IPS-20b (cell line): ENCODE results near the gene RGPD4.
"Not testable (repeated sequence)": the region's sequence is repeated elsewhere in the genome, so short reads cannot be mapped to it uniquely, and the experiment has no call there.

ENCODE experiments used
- H3K27ac ChIP-seq: one replicate; pipeline ENCODE4 v1.5.1; 2013; ENCODE audit warnings: low read length
- H3K27me3 ChIP-seq: 2 replicates; pipeline ENCODE4 v1.6.1; 2013; ENCODE audit warnings: mild to moderate bottlenecking, low read length, inconsistent platforms; ENCODE audit not compliant: insufficient read depth
- H3K36me3 ChIP-seq: 2 replicates; pipeline ENCODE4 v1.6.1; 2013; ENCODE audit warnings: low read depth, mild to moderate bottlenecking, inconsistent platforms, low read length, moderate library complexity; ENCODE audit not compliant: insufficient read depth
- H3K4me1 ChIP-seq: 2 replicates; pipeline ENCODE4 v1.6.1; 2013; ENCODE audit warnings: mild to moderate bottlenecking, control low read depth, inconsistent platforms, low read length, moderate library complexity; ENCODE audit not compliant: insufficient read depth
- H3K4me3 ChIP-seq: 2 replicates; pipeline ENCODE4 v1.5.1; 2013; ENCODE audit warnings: mild to moderate bottlenecking, low read length, inconsistent platforms
- H3K9ac ChIP-seq: 2 replicates; pipeline ENCODE4 v1.6.1; 2013; ENCODE audit warnings: low read depth, mild to moderate bottlenecking, inconsistent platforms, low read length, moderate library complexity
- H3K9me3 ChIP-seq: 2 replicates; pipeline ENCODE4 v1.6.1; 2013; ENCODE audit warnings: mild to moderate bottlenecking, low read depth, low read length, inconsistent platforms; ENCODE audit not compliant: insufficient read depth

The RGPD4 gene

GRCh38 chr2:107826749-107827148 lies at the start of gene RGPD4:
Gene RGPD4 (plus strand): TSS chr2:107826892. CDS start chr2:107827014, 122 bp downstream.
- not testable (repeated sequence) for H3K36me3 ChIP-seq, H3K9ac ChIP-seq, H3K27me3 ChIP-seq, H3K27ac ChIP-seq, H3K4me1 ChIP-seq, H3K4me3 ChIP-seq, H3K9me3 ChIP-seq

- H3K9ac ChIP-seq, result no peak overlapping the region
- no peaks in the 10 kb centered on the region for H3K36me3 ChIP-seq
- H3K4me3 ChIP-seq, result no peak overlapping the region
- no peaks in the 10 kb centered on the region for H3K27me3 ChIP-seq
- no peaks in the 10 kb centered on the region for H3K9me3 ChIP-seq
- no peak overlapping the region for H3K27ac ChIP-seq
- H3K4me1 ChIP-seq, result no peaks in the 10 kb centered on the region
Measured at GRCh38 chr2:107777974-107778373, 48.7 kb upstream of the RGPD4 start.

GRCh38 chr2:107785756-107786155 lies 40.9 kb upstream of the RGPD4 start:
- Histone ChIP-seq H3K27ac (no peak overlapping the region), H3K9ac (no peak overlapping the region), H3K9me3 (no peaks in the 10 kb centered on the region), H3K4me3 (no peak overlapping the region), H3K27me3 (no peaks in the 10 kb centered on the region), H3K4me1 (no peaks in the 10 kb centered on the region), H3K36me3 (no peaks in the 10 kb centered on the region)

GRCh38 chr2:107790837-107791236 lies 35.9 kb upstream of the RGPD4 start:
- Histone ChIP-seq H3K4me3 (no peak overlapping the region), H3K9me3 (no peaks in the 10 kb centered on the region), H3K27ac (no peak overlapping the region), H3K9ac (no peak overlapping the region), H3K36me3 (no peaks in the 10 kb centered on the region), H3K27me3 (no peaks in the 10 kb centered on the region), H3K4me1 (no peaks in the 10 kb centered on the region)

GRCh38 chr2:107801498-107801897 lies 25.2 kb upstream of the RGPD4 start:
- Histone ChIP-seq H3K27me3 (no peaks in the 10 kb centered on the region), H3K9me3 (0 out of 2 replicates have a peak, but pooled peaks cover 5% of the 10 kb centered on the region), H3K27ac (no peak overlapping the region), H3K4me3 (no peak overlapping the region), H3K4me1 (no peaks in the 10 kb centered on the region), H3K36me3 (no peaks in the 10 kb centered on the region), H3K9ac (no peak overlapping the region)

- H3K27ac ChIP-seq, result no peak overlapping the region
- no peaks in the 10 kb centered on the region for H3K27me3 ChIP-seq
- 0 out of 2 replicates have a peak, but pooled peaks cover 5% of the 10 kb centered on the region for H3K9me3 ChIP-seq
- H3K36me3 ChIP-seq, result no peaks in the 10 kb centered on the region
- no peak overlapping the region for H3K4me3 ChIP-seq
- H3K9ac ChIP-seq, result no peak overlapping the region
- no peaks in the 10 kb centered on the region for H3K4me1 ChIP-seq
Measured at GRCh38 chr2:107804608-107805498, 21.8 kb upstream of the RGPD4 start.

- no peak overlapping the region for H3K9ac ChIP-seq
- H3K36me3 ChIP-seq, result no peaks in the 10 kb centered on the region
- H3K4me1 ChIP-seq, result peaks cover 8% of the 10 kb centered on the region; the same call in 1 of the 2 replicates
- 0 out of 2 replicates have a peak, but pooled peaks cover 5% of the 10 kb centered on the region for H3K9me3 ChIP-seq
- H3K4me3 ChIP-seq, result no peak overlapping the region
- no peak overlapping the region for H3K27ac ChIP-seq
- no peaks in the 10 kb centered on the region for H3K27me3 ChIP-seq
Measured at GRCh38 chr2:107806901-107807300, 19.8 kb upstream of the RGPD4 start.

- Histone ChIP-seq H3K36me3 (no peaks in the 10 kb centered on the region), H3K4me1 (peaks cover 8% of the 10 kb centered on the region; the same call in 1 of the 2 replicates), H3K27ac (no peak overlapping the region)
Measured at GRCh38 chr2:107807988-107808387, 18.7 kb upstream of the RGPD4 start.

GRCh38 chr2:107808959-107809358 lies 17.7 kb upstream of the RGPD4 start:
- Histone ChIP-seq H3K4me1 (peaks cover 8% of the 10 kb centered on the region; the same call in 1 of the 2 replicates), H3K9ac (no peak overlapping the region), H3K27me3 (no peaks in the 10 kb centered on the region), H3K4me3 (no peak overlapping the region), H3K9me3 (0 out of 2 replicates have a peak, but pooled peaks cover 5% of the 10 kb centered on the region), H3K27ac (no peak overlapping the region), H3K36me3 (no peaks in the 10 kb centered on the region)

More at GRCh38 chr2:107807988-107808387, 18.7 kb upstream of the RGPD4 start:
- no peak overlapping the region for H3K9ac ChIP-seq
- no peak overlapping the region for H3K4me3 ChIP-seq
- H3K9me3 ChIP-seq, result 0 out of 2 replicates have a peak, but pooled peaks cover 5% of the 10 kb centered on the region
- H3K27me3 ChIP-seq, result no peaks in the 10 kb centered on the region

GRCh38 chr2:107809835-107810234 lies 16.9 kb upstream of the RGPD4 start:
- peaks cover 8% of the 10 kb centered on the region; the same call in 1 of the 2 replicates for H3K4me1 ChIP-seq
- no peak overlapping the region for H3K9ac ChIP-seq
- H3K27ac ChIP-seq, result no peak overlapping the region
- no peaks in the 10 kb centered on the region for H3K27me3 ChIP-seq
- 0 out of 2 replicates have a peak, but pooled peaks cover 5% of the 10 kb centered on the region for H3K9me3 ChIP-seq
- no peak overlapping the region for H3K4me3 ChIP-seq
- no peaks in the 10 kb centered on the region for H3K36me3 ChIP-seq

- Histone ChIP-seq H3K4me3 (no peak overlapping the region), H3K36me3 (no peaks in the 10 kb centered on the region), H3K9me3 (0 out of 2 replicates have a peak, but pooled peaks cover 5% of the 10 kb centered on the region), H3K4me1 (peaks cover 8% of the 10 kb centered on the region; the same call in 1 of the 2 replicates), H3K27me3 (no peaks in the 10 kb centered on the region), H3K9ac (no peak overlapping the region), H3K27ac (no peak overlapping the region)
Measured at GRCh38 chr2:107810734-107811133, 16.0 kb upstream of the RGPD4 start.

GRCh38 chr2:107811411-107811810 lies 15.3 kb upstream of the RGPD4 start:
- Histone ChIP-seq H3K27ac (no peak overlapping the region), H3K4me3 (no peak overlapping the region)

More at GRCh38 chr2:107811411-107811810, 15.3 kb upstream of the RGPD4 start:
- H3K27me3 ChIP-seq, result no peaks in the 10 kb centered on the region; the same call in 1 of the 2 replicates
- H3K36me3 ChIP-seq, result no peaks in the 10 kb centered on the region
- H3K9me3 ChIP-seq, result no peaks in the 10 kb centered on the region
- peaks cover 8% of the 10 kb centered on the region; the same call in 1 of the 2 replicates for H3K4me1 ChIP-seq
- H3K9ac ChIP-seq, result no peak overlapping the region
